Subcutaneous preadipocyte (primary cell): Measurements from ENCODE around the gene ZCCHC18. TPM values are rescaled to one million over a fixed set of nuclear protein-coding genes. Genes with fewer than 3 reads are reported as not detected.

Experiments used
- total RNA-seq: library from RNA; depleted of rRNA; stranded (reverse); fragments of >200 nt; gene quantifications from 2 replicates; pipeline ENCODE4 v1.2.3, GENCODE V29; 2012

The ZCCHC18 gene
- total RNA-seq: 0.37 TPM in 1 of 2 replicates, not detected in the other

GRCh38 chrX:104112326-104112951, at the start of gene ZCCHC18:
Gene ZCCHC18 (plus strand): TSS chrX:104112523. CDS start chrX:104114112, 1,589 bp downstream.

DNA sequence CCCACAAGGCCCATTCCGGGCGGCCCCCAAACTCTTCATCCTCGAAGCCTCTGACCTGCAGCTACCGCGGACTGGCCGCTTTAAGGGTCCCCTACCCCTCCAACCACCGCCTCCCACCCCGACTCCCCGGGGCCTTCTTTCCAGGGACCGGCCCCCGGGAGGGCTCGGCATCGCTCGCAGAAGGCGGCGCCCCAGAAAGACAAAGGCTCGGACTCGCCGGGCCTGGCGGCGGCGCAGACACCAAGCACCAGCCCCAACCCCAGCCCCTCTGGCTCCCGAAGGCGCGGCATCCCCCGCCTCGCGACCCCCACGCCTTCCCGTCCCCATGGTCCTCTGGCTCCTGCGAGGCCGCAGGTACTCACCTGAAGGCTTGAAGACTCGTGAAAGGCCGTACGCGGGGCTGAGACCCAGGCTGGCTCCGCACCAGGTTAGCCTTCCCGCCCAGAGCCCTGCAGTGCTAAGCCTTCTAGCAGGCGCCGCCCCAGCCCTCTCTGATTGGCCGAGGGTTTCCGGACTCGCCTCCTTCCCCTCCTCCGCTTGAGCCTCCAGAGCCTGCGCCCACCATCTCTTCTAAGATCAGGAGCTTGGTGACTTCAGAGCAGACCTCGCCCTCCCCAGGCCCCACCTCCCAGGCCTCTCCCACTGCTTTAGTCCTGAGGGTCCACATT, 36.4 kb upstream of the ZCCHC18 start, which contains the start of gene TMSB15C:
TSS of gene TMSB15C (minus strand) at position 459 of the 668 bp plus-strand sequence.

DNA sequence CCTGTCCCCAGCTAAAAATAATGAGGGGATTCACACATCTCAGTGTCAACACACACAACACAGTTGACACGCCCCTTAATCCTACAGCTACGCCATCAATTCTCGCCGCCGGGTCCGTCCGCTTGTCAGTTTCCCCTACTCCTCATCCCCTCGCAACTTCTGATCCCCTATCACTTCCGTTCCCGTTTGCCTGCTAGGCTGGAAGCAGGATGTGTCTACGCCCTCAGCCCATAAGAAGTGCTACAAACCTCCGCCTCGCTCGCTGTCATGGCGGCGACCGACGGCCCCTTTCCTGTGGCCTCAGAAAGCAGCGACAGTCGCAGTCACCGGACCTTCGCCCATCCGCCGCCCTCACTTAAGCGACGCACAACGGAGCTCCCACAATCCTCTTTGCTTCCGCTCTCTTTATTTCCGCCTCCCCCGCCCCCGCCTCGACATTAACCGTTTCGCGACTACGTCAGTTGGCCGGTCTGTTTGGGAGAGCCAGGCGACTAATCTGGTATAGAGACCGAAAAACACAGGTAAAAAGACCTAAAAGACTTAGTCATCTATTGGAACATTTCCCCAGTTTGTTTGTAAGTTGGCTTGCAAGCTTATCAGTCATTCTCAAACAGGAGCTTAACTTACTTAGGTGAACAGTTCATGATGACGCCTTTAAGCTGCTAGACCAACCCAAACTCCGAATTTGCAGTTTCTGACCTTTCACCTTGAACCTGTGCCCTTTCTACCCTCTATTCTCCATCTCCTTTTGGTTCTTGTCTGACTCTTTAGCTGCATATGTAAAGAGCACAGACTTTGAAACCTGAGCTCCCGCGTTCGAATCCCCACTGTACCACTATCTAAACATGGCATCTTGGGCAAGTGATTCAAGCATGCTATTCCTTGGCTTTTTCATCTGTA, 44.6 kb downstream of the ZCCHC18 start, which contains the start of gene SLC25A53:
TSS of gene SLC25A53 (minus strand) at position 380 of the 900 bp plus-strand sequence. CDS start 51,752 bp downstream, outside the sequence.

Other genes with a start within 250 kb of the ZCCHC18 start
- gene TMSB15B, start 149.9 kb upstream of the ZCCHC18 start, total RNA-seq: 1.6 and 3.3 TPM in 2 replicates
- not detected in 2 replicates for gene H2BW1, start 98.8 kb upstream of the ZCCHC18 start, total RNA-seq
- not detected in 2 replicates for gene H2BW2, start 72.6 kb upstream of the ZCCHC18 start, total RNA-seq
- gene TMSB15C, start 36.3 kb upstream of the ZCCHC18 start, total RNA-seq: 1.1 and 1.2 TPM in 2 replicates
- 7.4 and 9.9 TPM in 2 replicates for gene SLC25A53, start 44.5 kb downstream of the ZCCHC18 start, total RNA-seq
- 10.3 and 15.1 TPM in 2 replicates for gene FAM199X, start 53.9 kb downstream of the ZCCHC18 start, total RNA-seq
- gene ESX1, start 142.4 kb downstream of the ZCCHC18 start, total RNA-seq: not detected in 2 replicates